Osteocyte (in vitro differentiated cells): ENCODE data around the gene CACNA1S. TPM values are rescaled to one million over a fixed set of nuclear protein-coding genes. Genes with fewer than 3 reads are reported as not detected.

Source experiments
- DNase-seq: peaks from one replicate; pipeline ENCODE4 v3.0.0; 2021; ENCODE audit warnings: mixed read lengths; ENCODE audit not compliant: unreplicated experiment; ENCODE audit errors: extremely low spot score
- H3K27ac Mint-ChIP-seq: one replicate; pipeline ENCODE4 v1.8.0; 2021; ENCODE audit warnings: mild to moderate bottlenecking, mixed read lengths; ENCODE audit not compliant: unreplicated experiment
- H3K27me3 Mint-ChIP-seq: one replicate; pipeline ENCODE4 v1.8.0; 2021; ENCODE audit warnings: mixed read lengths; ENCODE audit not compliant: unreplicated experiment
- H3K36me3 Mint-ChIP-seq: one replicate; pipeline ENCODE4 v1.8.0; 2021; ENCODE audit warnings: mixed read lengths; ENCODE audit not compliant: unreplicated experiment
- H3K4me1 Mint-ChIP-seq: one replicate; pipeline ENCODE4 v1.8.0; 2021; ENCODE audit warnings: mixed read lengths; ENCODE audit not compliant: unreplicated experiment
- H3K4me3 Mint-ChIP-seq: one replicate; pipeline ENCODE4 v1.8.0; 2021; ENCODE audit warnings: mild to moderate bottlenecking, moderate library complexity, mixed read lengths; ENCODE audit not compliant: unreplicated experiment
- H3K9me3 Mint-ChIP-seq: one replicate; pipeline ENCODE4 v1.8.0; 2021; ENCODE audit warnings: mixed read lengths; ENCODE audit not compliant: unreplicated experiment
- total RNA-seq: library from RNA; stranded (reverse); gene quantifications from 2 replicates; pipeline ENCODE4 v1.2.1, GENCODE V29; 2021
- TF ChIP-seq, protein P1 (sequence below): fragments of 200-600 bp; sonication (generic); IDR thresholded peaks from 2 replicates; pipeline ENCODE4 v1.5.0; 2021; ENCODE audit warnings: antibody characterized with exemption, mild to moderate bottlenecking, moderate library complexity

Gene CACNA1S
- total RNA-seq, 1 donor from 2014 or later = not detected

DNA sequence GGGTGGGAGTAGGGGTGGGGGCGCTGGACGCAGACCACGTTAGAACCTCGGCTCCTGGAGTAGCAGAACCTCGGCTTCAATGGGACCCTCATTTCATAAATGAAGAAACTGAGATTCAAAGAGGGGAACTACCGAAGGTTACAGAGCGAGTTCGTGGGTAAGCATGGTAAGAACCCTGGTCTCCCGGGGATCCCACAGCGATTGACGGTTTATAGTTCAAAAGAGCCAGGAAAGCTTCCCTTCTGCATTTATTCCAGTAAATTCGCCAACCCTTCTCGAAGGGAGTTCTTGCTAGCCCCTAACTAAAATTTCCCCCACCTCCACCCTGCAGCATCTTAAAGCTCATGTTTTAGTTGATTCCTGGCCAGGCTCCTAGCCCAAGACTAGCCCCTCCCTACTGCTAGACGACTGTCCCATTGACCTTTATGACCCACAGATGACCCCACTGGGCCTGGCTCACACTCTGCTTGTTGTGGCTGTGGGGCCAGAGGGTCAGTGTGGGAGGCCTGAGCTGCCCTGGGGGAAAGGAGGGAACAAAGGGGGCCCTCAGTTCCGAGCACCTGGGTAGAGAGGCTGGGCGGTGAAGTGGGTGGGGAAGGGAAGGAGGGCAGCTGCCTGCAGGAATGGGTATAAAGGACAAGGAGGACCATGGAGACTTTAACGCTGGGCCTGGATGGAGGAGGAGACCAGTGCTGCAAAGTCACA, 88.2 kb downstream of the CACNA1S start:
- TF ChIP-seq, protein P1, sequence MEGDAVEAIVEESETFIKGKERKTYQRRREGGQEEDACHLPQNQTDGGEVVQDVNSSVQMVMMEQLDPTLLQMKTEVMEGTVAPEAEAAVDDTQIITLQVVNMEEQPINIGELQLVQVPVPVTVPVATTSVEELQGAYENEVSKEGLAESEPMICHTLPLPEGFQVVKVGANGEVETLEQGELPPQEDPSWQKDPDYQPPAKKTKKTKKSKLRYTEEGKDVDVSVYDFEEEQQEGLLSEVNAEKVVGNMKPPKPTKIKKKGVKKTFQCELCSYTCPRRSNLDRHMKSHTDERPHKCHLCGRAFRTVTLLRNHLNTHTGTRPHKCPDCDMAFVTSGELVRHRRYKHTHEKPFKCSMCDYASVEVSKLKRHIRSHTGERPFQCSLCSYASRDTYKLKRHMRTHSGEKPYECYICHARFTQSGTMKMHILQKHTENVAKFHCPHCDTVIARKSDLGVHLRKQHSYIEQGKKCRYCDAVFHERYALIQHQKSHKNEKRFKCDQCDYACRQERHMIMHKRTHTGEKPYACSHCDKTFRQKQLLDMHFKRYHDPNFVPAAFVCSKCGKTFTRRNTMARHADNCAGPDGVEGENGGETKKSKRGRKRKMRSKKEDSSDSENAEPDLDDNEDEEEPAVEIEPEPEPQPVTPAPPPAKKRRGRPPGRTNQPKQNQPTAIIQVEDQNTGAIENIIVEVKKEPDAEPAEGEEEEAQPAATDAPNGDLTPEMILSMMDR = no peak
- Mint-ChIP-seq H3K36me3 (no peaks in the 10 kb centered on the region), H3K27ac (no peak overlapping the region), H3K4me3 (no peak overlapping the region), H3K9me3 (no peaks in the 10 kb centered on the region), H3K4me1 (peaks cover 25% of the 10 kb centered on the region), H3K27me3 (peaks cover 5% of the 10 kb centered on the region)
- DNase-seq = no peak

DNA sequence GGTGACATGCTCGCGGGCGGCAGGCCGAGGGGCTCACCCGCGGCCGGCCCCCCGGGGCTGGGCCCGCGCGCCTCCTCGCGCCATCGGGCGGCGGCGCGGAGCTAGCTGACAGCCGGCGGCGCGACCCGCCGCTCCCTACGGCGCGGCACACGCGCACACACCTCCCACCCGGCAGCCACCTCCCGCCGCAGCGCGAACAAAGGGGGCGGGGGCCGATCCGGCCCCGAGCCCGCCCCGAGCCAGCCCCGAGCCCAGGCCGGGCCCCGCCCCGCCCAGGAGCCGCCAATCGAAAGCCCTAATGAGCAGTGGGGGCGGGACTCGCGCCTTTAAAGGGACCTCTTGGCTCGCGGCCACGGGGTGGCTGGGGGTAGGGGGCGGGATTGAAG, 88.7 kb downstream of the CACNA1S start, which contains the start of gene KIF21B:
Gene KIF21B (minus strand): TSS at position 198 of the 386 bp plus-strand sequence. CDS start 331 bp downstream, outside the sequence.
- Mint-ChIP-seq H3K27me3 (peaks cover 5% of the 10 kb centered on the region), H3K4me1 (peaks cover 25% of the 10 kb centered on the region), H3K27ac (no peak within 1 kb of the TSS), H3K9me3 (no peaks in the 10 kb centered on the region), H3K4me3 (peak within 1 kb of the TSS; percentile 67), H3K36me3 (no peaks in the 10 kb centered on the region)
- TF ChIP-seq, protein P1 = no peak
- DNase-seq = peak; percentile 89

DNA sequence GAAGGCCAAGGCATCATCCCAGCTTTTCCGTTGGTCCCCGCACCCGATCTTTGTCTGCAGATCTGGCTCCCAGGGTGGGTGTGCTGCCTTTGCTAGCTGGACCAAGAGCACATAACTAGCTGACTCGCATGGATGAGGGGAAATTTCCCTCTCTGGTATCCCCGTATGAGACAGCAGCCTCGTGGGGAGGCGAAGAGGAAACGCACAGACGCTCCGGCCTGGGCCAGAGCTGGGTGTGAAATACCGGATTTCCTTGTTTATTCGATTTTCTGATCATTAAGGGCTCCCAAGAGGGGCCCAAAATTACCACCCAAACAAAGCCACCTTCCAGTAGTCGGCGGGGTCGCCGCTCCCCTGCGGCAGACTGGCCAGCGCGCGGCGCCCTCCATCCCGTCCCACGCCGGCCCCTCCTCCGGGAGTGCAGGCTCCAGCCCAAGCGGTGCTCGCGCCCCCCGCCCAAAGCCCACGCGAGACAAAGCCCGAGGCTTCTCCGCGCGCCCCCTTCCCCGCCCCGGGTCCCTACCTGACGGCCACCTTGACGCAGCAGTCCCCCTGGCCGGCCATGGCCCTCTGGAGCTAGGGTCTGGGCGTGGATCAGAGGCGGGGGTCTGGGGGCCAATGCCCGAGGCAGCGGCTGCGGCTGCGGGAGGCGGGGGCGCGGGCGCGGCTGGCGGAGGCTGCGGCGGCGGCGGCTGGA, 89.3 kb downstream of the CACNA1S start:
- DNase-seq = no peak
- peak overlapping the region; percentile 67 for H3K4me3 Mint-ChIP-seq
- no peaks in the 10 kb centered on the region for H3K36me3 Mint-ChIP-seq
- peaks cover 28% of the 10 kb centered on the region for H3K4me1 Mint-ChIP-seq
- H3K9me3 Mint-ChIP-seq = no peaks in the 10 kb centered on the region
- H3K27me3 Mint-ChIP-seq = peaks cover 5% of the 10 kb centered on the region
- TF ChIP-seq, protein P1 = no peak
- H3K27ac Mint-ChIP-seq = no peak overlapping the region

DNA sequence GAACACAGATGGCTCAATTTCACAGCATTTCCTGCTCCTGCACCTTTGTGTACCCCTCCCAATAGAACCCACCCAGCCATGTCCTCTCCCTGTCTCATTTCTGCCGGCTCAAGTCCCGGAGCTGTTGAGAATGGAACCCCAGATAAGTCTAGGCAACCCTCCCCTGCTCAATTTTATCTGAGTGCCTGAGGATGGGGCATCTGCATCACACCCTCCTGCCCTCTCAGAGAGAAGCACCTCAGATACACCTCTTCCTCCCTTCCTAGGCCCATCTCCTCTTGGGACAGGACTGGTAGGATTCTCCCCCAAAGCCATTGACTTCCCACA, 89.8 kb downstream of the CACNA1S start:
- DNase-seq = no peak
- peak overlapping the region; percentile 67 for H3K4me3 Mint-ChIP-seq
- H3K4me1 Mint-ChIP-seq = peaks cover 33% of the 10 kb centered on the region
- TF ChIP-seq, protein P1 = no peak
- H3K27ac Mint-ChIP-seq = no peak overlapping the region
- H3K27me3 Mint-ChIP-seq = peaks cover 5% of the 10 kb centered on the region
- no peaks in the 10 kb centered on the region for H3K36me3 Mint-ChIP-seq
- H3K9me3 Mint-ChIP-seq = no peaks in the 10 kb centered on the region
